ENCODE results near the gene MSMB. TPM values are rescaled to one million over a fixed set of nuclear protein-coding genes. Genes with fewer than 3 reads are reported as not detected.

MSMB gene
- total and polyA plus RNA-seq, 8 donors = 0.84 TPM; not detected in 7

DNA sequence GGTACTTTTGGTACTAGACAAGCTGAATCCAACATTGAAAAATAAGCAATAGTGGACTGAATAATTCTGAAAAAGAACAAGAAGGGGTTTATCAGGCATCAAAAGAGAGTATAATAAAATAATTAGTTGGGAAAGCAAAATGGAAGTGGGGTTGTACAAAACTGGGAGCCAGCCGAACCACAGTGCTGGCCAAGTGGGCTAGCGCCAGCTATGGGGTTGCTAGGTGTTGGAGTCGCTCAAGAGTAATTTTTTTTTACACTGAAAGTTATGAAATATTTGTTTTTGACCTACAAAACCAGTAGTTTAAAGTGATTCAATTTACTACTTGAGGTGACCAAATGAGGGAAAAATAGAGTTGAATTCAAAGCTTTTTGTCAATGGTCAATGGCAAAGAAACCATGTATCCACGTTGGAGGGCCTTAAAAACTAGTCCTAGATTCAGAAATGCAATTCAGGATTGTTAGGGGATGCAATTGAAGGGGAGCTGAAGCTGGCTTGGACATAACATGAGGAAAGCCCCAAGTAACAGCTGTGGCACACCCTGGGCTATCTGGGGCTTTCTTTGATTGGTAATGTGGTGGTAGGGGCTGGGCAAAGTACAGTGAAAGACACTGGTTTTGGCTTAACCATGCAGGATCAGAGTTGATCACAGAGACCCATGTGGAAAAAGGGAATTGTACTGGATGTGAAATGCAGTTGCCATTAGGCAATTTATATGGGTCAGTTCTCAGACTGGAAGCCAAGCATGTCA lies 28.3 kb upstream of the MSMB start:
- no peak for FAIRE-seq
- Histone ChIP-seq H3K27ac (no peak overlapping the region), H3K9me3 (no peaks in the 10 kb centered on the region), H3K27me3 (no peaks in the 10 kb centered on the region), H3K36me3 (no peaks in the 10 kb centered on the region), H3K4me1 (no peaks in the 10 kb centered on the region), H3K4me3 (no peak overlapping the region)
- 67 to 89% methylated on average over 4 of the region's 4 CpGs for WGBS, 2 donors
- ATAC-seq = no peak
- intact Hi-C loops (cut with DNase I) = no loop called here
- TF ChIP-seq, protein P1, sequence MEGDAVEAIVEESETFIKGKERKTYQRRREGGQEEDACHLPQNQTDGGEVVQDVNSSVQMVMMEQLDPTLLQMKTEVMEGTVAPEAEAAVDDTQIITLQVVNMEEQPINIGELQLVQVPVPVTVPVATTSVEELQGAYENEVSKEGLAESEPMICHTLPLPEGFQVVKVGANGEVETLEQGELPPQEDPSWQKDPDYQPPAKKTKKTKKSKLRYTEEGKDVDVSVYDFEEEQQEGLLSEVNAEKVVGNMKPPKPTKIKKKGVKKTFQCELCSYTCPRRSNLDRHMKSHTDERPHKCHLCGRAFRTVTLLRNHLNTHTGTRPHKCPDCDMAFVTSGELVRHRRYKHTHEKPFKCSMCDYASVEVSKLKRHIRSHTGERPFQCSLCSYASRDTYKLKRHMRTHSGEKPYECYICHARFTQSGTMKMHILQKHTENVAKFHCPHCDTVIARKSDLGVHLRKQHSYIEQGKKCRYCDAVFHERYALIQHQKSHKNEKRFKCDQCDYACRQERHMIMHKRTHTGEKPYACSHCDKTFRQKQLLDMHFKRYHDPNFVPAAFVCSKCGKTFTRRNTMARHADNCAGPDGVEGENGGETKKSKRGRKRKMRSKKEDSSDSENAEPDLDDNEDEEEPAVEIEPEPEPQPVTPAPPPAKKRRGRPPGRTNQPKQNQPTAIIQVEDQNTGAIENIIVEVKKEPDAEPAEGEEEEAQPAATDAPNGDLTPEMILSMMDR (IDR thresholded peaks at IDR 0.05) = no peak
- no peak for DNase-seq

DNA sequence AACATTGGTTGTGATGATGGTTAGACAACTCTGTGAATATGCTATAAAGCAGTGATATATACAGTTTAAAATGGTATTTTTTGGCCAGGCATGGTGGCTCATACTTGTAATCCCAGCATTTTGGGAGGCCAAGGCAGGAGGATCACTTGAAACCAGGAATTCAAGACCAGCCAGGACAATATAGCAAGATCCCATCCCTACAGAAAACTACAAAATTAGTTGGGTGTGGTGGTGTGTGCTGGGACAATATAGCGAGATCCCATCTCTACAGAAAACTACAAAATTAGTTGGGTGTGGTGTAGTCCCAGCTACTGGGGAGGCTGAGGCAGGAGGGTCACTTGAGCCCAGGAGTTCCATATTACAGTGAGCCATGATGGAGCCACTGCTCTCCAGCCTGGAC lies 27.5 kb upstream of the MSMB start:
- FAIRE-seq = no peak
- Histone ChIP-seq H3K27me3 (no peaks in the 10 kb centered on the region), H3K4me1 (no peaks in the 10 kb centered on the region), H3K27ac (no peak overlapping the region), H3K9me3 (no peaks in the 10 kb centered on the region), H3K4me3 (no peak overlapping the region), H3K36me3 (no peaks in the 10 kb centered on the region)
- DNase-seq = no peak
- intact Hi-C loops (cut with DNase I) = no loop called here
- WGBS, 2 donors = 92 to 100% methylated on average over 1 of the region's 1 CpG
- no peak for ATAC-seq
- TF ChIP-seq, protein P1 (IDR thresholded peaks at IDR 0.05) = no peak

DNA sequence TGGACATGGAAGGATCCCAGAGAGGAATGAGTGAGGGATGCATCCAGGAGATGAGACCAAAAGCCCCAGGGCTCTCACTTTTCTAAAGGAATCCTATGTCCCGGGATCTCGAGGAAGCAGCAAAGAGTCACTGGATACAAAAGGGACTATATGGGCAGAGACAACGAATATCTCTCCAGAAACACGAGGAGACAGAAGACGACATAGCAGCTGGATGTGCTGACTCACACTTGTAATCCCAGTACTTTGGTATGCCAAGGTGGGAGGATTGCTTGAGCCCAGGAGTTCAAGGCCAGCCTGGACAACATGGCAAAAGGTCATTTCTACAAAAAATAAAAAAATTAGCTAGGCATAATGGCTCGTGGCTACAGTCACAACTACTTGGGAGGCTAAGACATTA lies 24.7 kb upstream of the MSMB start:
- ATAC-seq = no peak
- Histone ChIP-seq H3K4me3 (no peak overlapping the region), H3K9me3 (no peaks in the 10 kb centered on the region), H3K27ac (no peak overlapping the region), H3K36me3 (no peaks in the 10 kb centered on the region), H3K4me1 (no peaks in the 10 kb centered on the region), H3K27me3 (no peaks in the 10 kb centered on the region)
- no peak for DNase-seq
- intact Hi-C loops (cut with DNase I) = no loop called here
- TF ChIP-seq, protein P1 (IDR thresholded peaks at IDR 0.05) = no peak
- 36 to 62% methylated on average over 6 of the region's 6 CpGs for WGBS, 2 donors
- FAIRE-seq = no peak

DNA sequence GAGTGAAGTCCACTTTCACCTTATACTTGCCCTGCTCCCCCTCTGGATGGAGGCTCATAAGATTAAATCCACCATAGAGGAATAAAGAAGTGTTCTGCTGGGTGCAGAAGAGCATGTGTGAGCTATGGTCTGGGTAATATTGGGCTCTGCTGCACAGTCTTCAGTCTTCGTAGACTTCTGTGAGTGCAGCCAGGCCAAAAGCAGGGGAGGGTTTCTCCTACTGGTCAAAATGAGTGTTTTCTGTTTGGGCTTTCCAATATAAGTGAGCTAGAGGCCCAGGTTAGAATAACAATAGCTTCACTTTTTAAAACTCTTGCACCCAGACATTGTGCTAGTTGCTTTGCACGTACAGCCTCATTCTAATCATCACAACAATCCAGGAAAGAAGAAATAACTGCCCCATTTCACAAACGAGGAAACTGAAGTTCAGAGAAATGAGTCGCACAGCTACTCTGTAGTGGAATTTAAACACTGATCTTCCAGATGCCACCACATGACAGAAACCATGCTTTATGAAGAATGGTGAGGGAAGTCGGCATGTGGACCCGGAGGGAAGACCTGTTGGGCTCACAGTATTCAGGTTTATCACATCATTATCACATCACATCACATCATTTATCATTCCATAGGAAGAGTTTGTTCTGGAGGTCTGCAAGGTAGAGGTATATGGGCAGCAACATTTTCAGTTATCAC lies 23.8 kb upstream of the MSMB start:
- no peak for ATAC-seq
- TF ChIP-seq, protein P1 (IDR thresholded peaks at IDR 0.05) = no peak
- WGBS, 2 donors = 56 to 68% methylated on average over 6 of the region's 6 CpGs
- H3K27ac ChIP-seq = no peak overlapping the region
- no peak for DNase-seq
- no peaks in the 10 kb centered on the region for H3K36me3 ChIP-seq
- intact Hi-C loops (cut with DNase I) = no loop called here
- no peaks in the 10 kb centered on the region for H3K27me3 ChIP-seq
- H3K4me3 ChIP-seq = no peak overlapping the region
- no peak for FAIRE-seq
- H3K9me3 ChIP-seq = no peaks in the 10 kb centered on the region
- no peaks in the 10 kb centered on the region for H3K4me1 ChIP-seq

DNA sequence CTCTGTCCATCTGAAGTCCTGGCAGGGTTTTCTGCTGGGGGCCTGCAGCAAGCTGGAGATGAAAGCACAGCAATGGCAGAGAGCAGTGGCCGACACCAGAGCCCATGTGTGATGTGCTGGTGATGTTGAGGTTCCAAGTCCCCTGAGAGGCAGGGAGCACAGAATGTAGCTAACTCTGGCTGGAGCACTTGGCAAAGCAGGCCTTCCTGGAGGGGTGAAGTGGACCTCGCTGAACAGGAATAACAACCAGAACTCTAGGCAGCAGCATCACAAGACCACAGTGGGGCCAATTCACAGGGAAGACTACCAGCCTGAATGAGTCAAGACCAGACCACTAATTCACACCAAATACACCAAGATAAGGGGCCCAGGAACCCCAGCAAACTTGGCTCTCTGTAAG lies 22.8 kb upstream of the MSMB start:
- FAIRE-seq (no peak), DNase-seq (no peak), ATAC-seq (no peak)
- intact Hi-C loops (cut with DNase I) = no loop called here
- Histone ChIP-seq H3K4me3 (no peak overlapping the region), H3K27me3 (no peaks in the 10 kb centered on the region), H3K36me3 (no peaks in the 10 kb centered on the region), H3K9me3 (no peaks in the 10 kb centered on the region), H3K27ac (no peak overlapping the region), H3K4me1 (no peaks in the 10 kb centered on the region)
- 64 to 65% methylated on average over 2 of the region's 2 CpGs for WGBS, 2 donors
- TF ChIP-seq, protein P1 (IDR thresholded peaks at IDR 0.05) = no peak

All from pancreas (tissue), 10 donors.